GM23338 (cell line): ENCODE measurements around the gene IL1A. TPM values are rescaled to one million over a fixed set of nuclear protein-coding genes. Genes with fewer than 3 reads are reported as not detected.

Experiments
- ATAC-seq: fragments of 200-7000 bp; cut with Tn5 transposase; 3 replicates; pipeline ENCODE4 v1.9.1; 2020
- DNase-seq: peaks from one replicate; pipeline ENCODE4 v3.0.0-alpha.2; 2015; ENCODE audit warnings: low spot score
- H2AFZ ChIP-seq: fragments of 200-600 bp; sonication (generic); 2 replicates; pipeline ENCODE4 v1.8.0; 2016; ENCODE audit warnings: antibody characterized with exemption, mild to moderate bottlenecking, moderate library complexity
- H3F3A ChIP-seq: fragments of 200-600 bp; sonication (generic); replicated peaks from 2 replicates; pipeline ENCODE4 v1.8.0; 2017; ENCODE audit warnings: antibody characterized with exemption, mixed run types, low read depth
- H3K27ac ChIP-seq: fragments of 200-600 bp; sonication (generic); 2 replicates; pipeline ENCODE4 v1.6.1; 2016; ENCODE audit warnings: low read depth
- H3K27me3 ChIP-seq: fragments of 200-600 bp; sonication (generic); 2 replicates; pipeline ENCODE4 v1.8.0; 2016; ENCODE audit warnings: mild to moderate bottlenecking, mixed run types, moderate library complexity; ENCODE audit not compliant: insufficient read depth
- H3K36me3 ChIP-seq: fragments of 200-600 bp; sonication (generic); 2 replicates; pipeline ENCODE4 v1.8.0; 2016; ENCODE audit warnings: mild to moderate bottlenecking; ENCODE audit not compliant: insufficient read depth
- H3K4me1 ChIP-seq: fragments of 200-600 bp; sonication (generic); 2 replicates; pipeline ENCODE4 v1.8.0; 2016; ENCODE audit warnings: mild to moderate bottlenecking, moderate library complexity; ENCODE audit not compliant: insufficient read depth
- H3K4me2 ChIP-seq: fragments of 200-600 bp; sonication (generic); 2 replicates; pipeline ENCODE4 v1.7.1; 2017; ENCODE audit warnings: mixed run types
- H3K4me3 ChIP-seq: fragments of 200-600 bp; sonication (generic); 2 replicates; pipeline ENCODE4 v1.6.1; 2016; ENCODE audit warnings: mixed run types
- H3K79me2 ChIP-seq: fragments of 200-600 bp; sonication (generic); replicated peaks from 2 replicates; pipeline ENCODE4 v1.8.0; 2017; ENCODE audit warnings: mild to moderate bottlenecking; ENCODE audit not compliant: insufficient read depth
- H3K9me2 ChIP-seq: fragments of 200-600 bp; sonication (generic); 2 replicates; pipeline ENCODE4 v1.8.0; 2017; ENCODE audit not compliant: insufficient read depth
- H4K20me1 ChIP-seq: fragments of 200-600 bp; sonication (generic); replicated peaks from 2 replicates; pipeline ENCODE4 v1.8.0; 2017; ENCODE audit warnings: mild to moderate bottlenecking; ENCODE audit not compliant: insufficient read depth
- H3K27ac Mint-ChIP-seq: 2 replicates; pipeline ENCODE4 v1.8.0; 2020; ENCODE audit warnings: inconsistent platforms, mild to moderate bottlenecking, moderate library complexity, mixed read lengths
- H3K27me3 Mint-ChIP-seq: 3 replicates; pipeline ENCODE4 v1.8.0; 2022; ENCODE audit warnings: low read depth, mild to moderate bottlenecking, moderate library complexity, mixed read lengths, inconsistent platforms; ENCODE audit not compliant: insufficient read depth, poor library complexity
- H3K36me3 Mint-ChIP-seq: 3 replicates; pipeline ENCODE4 v1.8.0; 2021; ENCODE audit warnings: low read depth, mild to moderate bottlenecking, inconsistent platforms, moderate library complexity, mixed read lengths
- H3K4me1 Mint-ChIP-seq: 3 replicates; pipeline ENCODE4 v1.8.0; 2020; ENCODE audit warnings: mild to moderate bottlenecking, inconsistent platforms, mixed read lengths
- H3K4me3 Mint-ChIP-seq: 3 replicates; pipeline ENCODE4 v1.8.0; 2021; ENCODE audit warnings: moderate library complexity, mild to moderate bottlenecking, inconsistent platforms, mixed read lengths
- H3K9me3 Mint-ChIP-seq: 3 replicates; pipeline ENCODE4 v1.8.0; 2020; ENCODE audit warnings: moderate library complexity, mild to moderate bottlenecking, inconsistent platforms, mixed read lengths
- CREB1 ChIP-seq: fragments of 250-450 bp; sonication (Bioruptor Pico); IDR thresholded peaks from 2 replicates; pipeline ENCODE4 v1.5.0; 2020; ENCODE audit warnings: low read depth, mild to moderate bottlenecking, moderate library complexity
- EZH2 ChIP-seq: fragments of 200-600 bp; sonication (generic); IDR thresholded peaks from one replicate; pipeline ENCODE4 v1.8.0; 2017; ENCODE audit warnings: antibody characterized with exemption, mild to moderate bottlenecking, low read depth; ENCODE audit not compliant: unreplicated experiment
- EZH2phosphoT487 ChIP-seq: fragments of 200-600 bp; sonication (generic); IDR thresholded peaks from one replicate; pipeline ENCODE4 v1.8.1; 2018; ENCODE audit warnings: antibody characterized with exemption; ENCODE audit not compliant: unreplicated experiment
- JUNB ChIP-seq: IDR thresholded peaks from one replicate; pipeline ENCODE4 v1.6.1; 2016; ENCODE audit warnings: antibody characterized with exemption; ENCODE audit not compliant: unreplicated experiment
- polyA plus RNA-seq: library from polyadenylated mRNA; unstranded; fragments of >200 nt; fragmentation: Nextera tagmentation; extraction: Ambion mirVana; gene quantifications from 2 replicates; pipeline ENCODE4 v1.2.1, GENCODE V29; 2016
- total RNA-seq: library from RNA; depleted of rRNA; stranded (reverse); fragments of >200 nt; shearing (Covaris generic); gene quantifications from 2 replicates; pipeline ENCODE4 v1.2.3, GENCODE V29; 2014
- TF ChIP-seq, protein P1 (sequence below): IDR thresholded peaks from one replicate; pipeline ENCODE4 v1.6.1; 2018; ENCODE audit warnings: antibody characterized with exemption; ENCODE audit not compliant: unreplicated experiment
- TF ChIP-seq, protein P2 (sequence below): fragments of 250-450 bp; sonication (Bioruptor Pico); IDR thresholded peaks from 2 replicates; pipeline ENCODE4 v1.5.0; 2020; ENCODE audit warnings: mild to moderate bottlenecking, moderate library complexity
- TF ChIP-seq, protein P3 (sequence below), 2 experiments: fragments of 200-600 bp in 1 of 2; sonication (generic) in 1 of 2; conservative IDR thresholded peaks; 2 replicates each; pipeline versions ENCODE4 v1.5.1 to v1.6.1; 2016 to 2017; ENCODE audit warnings: antibody characterized with exemption in 2 of 2, low read depth in 2 of 2, mild to moderate bottlenecking in 2 of 2, moderate library complexity in 1 of 2

IL1A gene
- total and polyA plus RNA-seq, 2 experiments from 2014 or later, result 0.65 to 0.73 TPM

DNA sequence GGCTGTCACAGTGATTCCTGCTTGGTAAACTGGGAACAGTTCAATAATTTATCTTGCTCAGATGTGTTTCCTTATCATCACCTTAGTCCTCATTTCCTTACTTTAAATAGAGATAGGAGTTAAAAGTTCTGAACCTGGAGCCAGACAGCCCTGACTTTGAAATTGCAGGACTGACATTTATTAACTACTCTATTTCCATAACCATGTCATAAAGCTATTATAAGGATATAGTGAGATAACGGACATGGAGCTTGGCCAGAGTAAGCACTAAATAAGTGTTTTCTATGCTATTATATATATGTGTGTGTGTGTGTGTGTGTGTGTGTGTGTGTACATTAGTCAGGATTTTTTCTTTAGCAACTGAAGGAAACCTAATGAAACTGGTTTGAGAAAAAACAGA, 50.4 kb downstream of the IL1A start:
- Mint-ChIP-seq H3K36me3 (peaks cover 2% of the 10 kb centered on the region; the same call in 2 of the 3 replicates), H3K9me3 (no peaks in the 10 kb centered on the region), H3K27ac (no peak overlapping the region), H3K27me3 (no peaks in the 10 kb centered on the region), H3K4me3 (no peak overlapping the region), H3K4me1 (no peaks in the 10 kb centered on the region)
- H3K79me2 ChIP-seq, result no peaks in the 10 kb centered on the region
- no peaks in the 10 kb centered on the region for H3K27me3 ChIP-seq
- ATAC-seq (no peak), DNase-seq (no peak)
- peaks cover 3% of the 10 kb centered on the region; the same call in 1 of the 2 replicates for H3K36me3 ChIP-seq
- no peaks in the 10 kb centered on the region for H3F3A ChIP-seq
- H3K4me1 ChIP-seq, result no peaks in the 10 kb centered on the region
- H2AFZ ChIP-seq, result no peak overlapping the region
- no peaks in the 10 kb centered on the region for H3K9me2 ChIP-seq
- H3K4me2 ChIP-seq, result no peak overlapping the region
- no peak overlapping the region for H3K27ac ChIP-seq
- no peak overlapping the region for H3K4me3 ChIP-seq
- H4K20me1 ChIP-seq, result no peaks in the 10 kb centered on the region
- TF ChIP-seq EZH2, result no peak
- TF ChIP-seq, protein P1, sequence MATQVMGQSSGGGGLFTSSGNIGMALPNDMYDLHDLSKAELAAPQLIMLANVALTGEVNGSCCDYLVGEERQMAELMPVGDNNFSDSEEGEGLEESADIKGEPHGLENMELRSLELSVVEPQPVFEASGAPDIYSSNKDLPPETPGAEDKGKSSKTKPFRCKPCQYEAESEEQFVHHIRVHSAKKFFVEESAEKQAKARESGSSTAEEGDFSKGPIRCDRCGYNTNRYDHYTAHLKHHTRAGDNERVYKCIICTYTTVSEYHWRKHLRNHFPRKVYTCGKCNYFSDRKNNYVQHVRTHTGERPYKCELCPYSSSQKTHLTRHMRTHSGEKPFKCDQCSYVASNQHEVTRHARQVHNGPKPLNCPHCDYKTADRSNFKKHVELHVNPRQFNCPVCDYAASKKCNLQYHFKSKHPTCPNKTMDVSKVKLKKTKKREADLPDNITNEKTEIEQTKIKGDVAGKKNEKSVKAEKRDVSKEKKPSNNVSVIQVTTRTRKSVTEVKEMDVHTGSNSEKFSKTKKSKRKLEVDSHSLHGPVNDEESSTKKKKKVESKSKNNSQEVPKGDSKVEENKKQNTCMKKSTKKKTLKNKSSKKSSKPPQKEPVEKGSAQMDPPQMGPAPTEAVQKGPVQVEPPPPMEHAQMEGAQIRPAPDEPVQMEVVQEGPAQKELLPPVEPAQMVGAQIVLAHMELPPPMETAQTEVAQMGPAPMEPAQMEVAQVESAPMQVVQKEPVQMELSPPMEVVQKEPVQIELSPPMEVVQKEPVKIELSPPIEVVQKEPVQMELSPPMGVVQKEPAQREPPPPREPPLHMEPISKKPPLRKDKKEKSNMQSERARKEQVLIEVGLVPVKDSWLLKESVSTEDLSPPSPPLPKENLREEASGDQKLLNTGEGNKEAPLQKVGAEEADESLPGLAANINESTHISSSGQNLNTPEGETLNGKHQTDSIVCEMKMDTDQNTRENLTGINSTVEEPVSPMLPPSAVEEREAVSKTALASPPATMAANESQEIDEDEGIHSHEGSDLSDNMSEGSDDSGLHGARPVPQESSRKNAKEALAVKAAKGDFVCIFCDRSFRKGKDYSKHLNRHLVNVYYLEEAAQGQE, result no peak

DNA sequence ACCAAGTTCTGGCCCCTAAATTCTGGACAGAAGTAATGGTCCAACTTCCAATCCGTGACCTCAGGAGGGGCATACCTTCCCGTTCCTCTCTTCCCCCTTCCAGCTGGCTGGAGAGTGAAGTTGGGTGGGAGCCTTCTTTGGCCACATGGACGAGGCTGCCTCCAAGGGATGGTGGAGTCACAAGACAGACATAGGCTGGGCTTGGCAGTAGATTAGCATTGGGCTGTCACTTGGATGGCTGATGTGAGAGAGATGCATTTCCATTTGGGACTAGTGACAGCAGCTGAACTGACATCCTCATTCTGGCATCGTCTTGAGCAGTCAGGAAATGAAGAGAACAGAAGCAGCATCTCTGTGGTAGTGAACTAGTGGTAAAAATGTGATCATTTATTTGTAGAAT, 50.8 kb downstream of the IL1A start:
- DNase-seq, result no peak
- H3K27me3 ChIP-seq, result no peaks in the 10 kb centered on the region
- no peak overlapping the region for H3K27ac ChIP-seq
- Mint-ChIP-seq H3K27ac (no peak overlapping the region), H3K27me3 (no peaks in the 10 kb centered on the region), H3K4me3 (no peak overlapping the region), H3K9me3 (no peaks in the 10 kb centered on the region), H3K36me3 (no peaks in the 10 kb centered on the region), H3K4me1 (no peaks in the 10 kb centered on the region)
- no peaks in the 10 kb centered on the region for H3K9me2 ChIP-seq
- no peaks in the 10 kb centered on the region for H3F3A ChIP-seq
- no peaks in the 10 kb centered on the region for H3K4me1 ChIP-seq
- H4K20me1 ChIP-seq, result no peaks in the 10 kb centered on the region
- H3K4me2 ChIP-seq, result no peak overlapping the region
- TF ChIP-seq, protein P2, sequence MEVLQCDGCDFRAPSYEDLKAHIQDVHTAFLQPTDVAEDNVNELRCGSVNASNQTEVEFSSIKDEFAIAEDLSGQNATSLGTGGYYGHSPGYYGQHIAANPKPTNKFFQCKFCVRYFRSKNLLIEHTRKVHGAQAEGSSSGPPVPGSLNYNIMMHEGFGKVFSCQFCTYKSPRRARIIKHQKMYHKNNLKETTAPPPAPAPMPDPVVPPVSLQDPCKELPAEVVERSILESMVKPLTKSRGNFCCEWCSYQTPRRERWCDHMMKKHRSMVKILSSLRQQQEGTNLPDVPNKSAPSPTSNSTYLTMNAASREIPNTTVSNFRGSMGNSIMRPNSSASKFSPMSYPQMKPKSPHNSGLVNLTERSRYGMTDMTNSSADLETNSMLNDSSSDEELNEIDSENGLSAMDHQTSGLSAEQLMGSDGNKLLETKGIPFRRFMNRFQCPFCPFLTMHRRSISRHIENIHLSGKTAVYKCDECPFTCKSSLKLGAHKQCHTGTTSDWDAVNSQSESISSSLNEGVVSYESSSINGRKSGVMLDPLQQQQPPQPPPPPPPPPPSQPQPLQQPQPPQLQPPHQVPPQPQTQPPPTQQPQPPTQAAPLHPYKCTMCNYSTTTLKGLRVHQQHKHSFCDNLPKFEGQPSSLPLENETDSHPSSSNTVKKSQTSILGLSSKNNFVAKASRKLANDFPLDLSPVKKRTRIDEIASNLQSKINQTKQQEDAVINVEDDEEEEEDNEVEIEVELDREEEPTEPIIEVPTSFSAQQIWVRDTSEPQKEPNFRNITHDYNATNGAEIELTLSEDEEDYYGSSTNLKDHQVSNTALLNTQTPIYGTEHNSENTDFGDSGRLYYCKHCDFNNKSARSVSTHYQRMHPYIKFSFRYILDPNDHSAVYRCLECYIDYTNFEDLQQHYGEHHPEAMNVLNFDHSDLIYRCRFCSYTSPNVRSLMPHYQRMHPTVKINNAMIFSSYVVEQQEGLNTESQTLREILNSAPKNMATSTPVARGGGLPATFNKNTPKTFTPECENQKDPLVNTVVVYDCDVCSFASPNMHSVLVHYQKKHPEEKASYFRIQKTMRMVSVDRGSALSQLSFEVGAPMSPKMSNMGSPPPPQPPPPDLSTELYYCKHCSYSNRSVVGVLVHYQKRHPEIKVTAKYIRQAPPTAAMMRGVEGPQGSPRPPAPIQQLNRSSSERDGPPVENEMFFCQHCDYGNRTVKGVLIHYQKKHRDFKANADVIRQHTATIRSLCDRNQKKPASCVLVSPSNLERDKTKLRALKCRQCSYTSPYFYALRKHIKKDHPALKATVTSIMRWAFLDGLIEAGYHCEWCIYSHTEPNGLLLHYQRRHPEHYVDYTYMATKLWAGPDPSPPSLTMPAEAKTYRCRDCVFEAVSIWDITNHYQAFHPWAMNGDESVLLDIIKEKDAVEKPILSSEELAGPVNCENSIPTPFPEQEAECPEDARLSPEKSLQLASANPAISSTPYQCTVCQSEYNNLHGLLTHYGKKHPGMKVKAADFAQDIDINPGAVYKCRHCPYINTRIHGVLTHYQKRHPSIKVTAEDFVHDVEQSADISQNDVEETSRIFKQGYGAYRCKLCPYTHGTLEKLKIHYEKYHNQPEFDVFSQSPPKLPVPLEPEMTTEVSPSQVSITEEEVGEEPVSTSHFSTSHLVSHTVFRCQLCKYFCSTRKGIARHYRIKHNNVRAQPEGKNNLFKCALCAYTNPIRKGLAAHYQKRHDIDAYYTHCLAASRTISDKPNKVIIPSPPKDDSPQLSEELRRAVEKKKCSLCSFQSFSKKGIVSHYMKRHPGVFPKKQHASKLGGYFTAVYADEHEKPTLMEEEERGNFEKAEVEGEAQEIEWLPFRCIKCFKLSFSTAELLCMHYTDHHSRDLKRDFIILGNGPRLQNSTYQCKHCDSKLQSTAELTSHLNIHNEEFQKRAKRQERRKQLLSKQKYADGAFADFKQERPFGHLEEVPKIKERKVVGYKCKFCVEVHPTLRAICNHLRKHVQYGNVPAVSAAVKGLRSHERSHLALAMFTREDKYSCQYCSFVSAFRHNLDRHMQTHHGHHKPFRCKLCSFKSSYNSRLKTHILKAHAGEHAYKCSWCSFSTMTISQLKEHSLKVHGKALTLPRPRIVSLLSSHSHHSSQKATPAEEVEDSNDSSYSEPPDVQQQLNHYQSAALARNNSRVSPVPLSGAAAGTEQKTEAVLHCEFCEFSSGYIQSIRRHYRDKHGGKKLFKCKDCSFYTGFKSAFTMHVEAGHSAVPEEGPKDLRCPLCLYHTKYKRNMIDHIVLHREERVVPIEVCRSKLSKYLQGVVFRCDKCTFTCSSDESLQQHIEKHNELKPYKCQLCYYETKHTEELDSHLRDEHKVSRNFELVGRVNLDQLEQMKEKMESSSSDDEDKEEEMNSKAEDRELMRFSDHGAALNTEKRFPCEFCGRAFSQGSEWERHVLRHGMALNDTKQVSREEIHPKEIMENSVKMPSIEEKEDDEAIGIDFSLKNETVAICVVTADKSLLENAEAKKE (CRISPR knock-in tag), result no peak
- TF ChIP-seq JUNB (no peak), EZH2phosphoT487 (no peak), CREB1 (CRISPR knock-in tag) (no peak)
- TF ChIP-seq, protein P3, sequence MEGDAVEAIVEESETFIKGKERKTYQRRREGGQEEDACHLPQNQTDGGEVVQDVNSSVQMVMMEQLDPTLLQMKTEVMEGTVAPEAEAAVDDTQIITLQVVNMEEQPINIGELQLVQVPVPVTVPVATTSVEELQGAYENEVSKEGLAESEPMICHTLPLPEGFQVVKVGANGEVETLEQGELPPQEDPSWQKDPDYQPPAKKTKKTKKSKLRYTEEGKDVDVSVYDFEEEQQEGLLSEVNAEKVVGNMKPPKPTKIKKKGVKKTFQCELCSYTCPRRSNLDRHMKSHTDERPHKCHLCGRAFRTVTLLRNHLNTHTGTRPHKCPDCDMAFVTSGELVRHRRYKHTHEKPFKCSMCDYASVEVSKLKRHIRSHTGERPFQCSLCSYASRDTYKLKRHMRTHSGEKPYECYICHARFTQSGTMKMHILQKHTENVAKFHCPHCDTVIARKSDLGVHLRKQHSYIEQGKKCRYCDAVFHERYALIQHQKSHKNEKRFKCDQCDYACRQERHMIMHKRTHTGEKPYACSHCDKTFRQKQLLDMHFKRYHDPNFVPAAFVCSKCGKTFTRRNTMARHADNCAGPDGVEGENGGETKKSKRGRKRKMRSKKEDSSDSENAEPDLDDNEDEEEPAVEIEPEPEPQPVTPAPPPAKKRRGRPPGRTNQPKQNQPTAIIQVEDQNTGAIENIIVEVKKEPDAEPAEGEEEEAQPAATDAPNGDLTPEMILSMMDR (conservative IDR thresholded peaks at IDR 0.05; ENCODE audit: low read depth in 2 of 2), result no peak
- H2AFZ ChIP-seq, result no peak overlapping the region
- no peaks in the 10 kb centered on the region for H3K79me2 ChIP-seq
- H3K4me3 ChIP-seq, result no peak overlapping the region
- no peak for ATAC-seq
- peaks cover 3% of the 10 kb centered on the region; the same call in 1 of the 2 replicates for H3K36me3 ChIP-seq
